Stimulated activated naive CD4-positive, alpha-beta T cell (primary cell): Measurements from ENCODE around the gene BLOC1S4.
A peak's percentile ranks its signal among the peaks of the same experiment; 100 is the strongest.
"Not testable (repeated sequence)": the region's sequence is repeated elsewhere in the genome, so short reads cannot be mapped to it uniquely, and the experiment has no call there.

Experiments
- DNase-seq, 6 experiments: peaks; one replicate each; lab custom pipeline; 2025; lab: John Stamatoyannopoulos, UW

Gene BLOC1S4

DNA sequence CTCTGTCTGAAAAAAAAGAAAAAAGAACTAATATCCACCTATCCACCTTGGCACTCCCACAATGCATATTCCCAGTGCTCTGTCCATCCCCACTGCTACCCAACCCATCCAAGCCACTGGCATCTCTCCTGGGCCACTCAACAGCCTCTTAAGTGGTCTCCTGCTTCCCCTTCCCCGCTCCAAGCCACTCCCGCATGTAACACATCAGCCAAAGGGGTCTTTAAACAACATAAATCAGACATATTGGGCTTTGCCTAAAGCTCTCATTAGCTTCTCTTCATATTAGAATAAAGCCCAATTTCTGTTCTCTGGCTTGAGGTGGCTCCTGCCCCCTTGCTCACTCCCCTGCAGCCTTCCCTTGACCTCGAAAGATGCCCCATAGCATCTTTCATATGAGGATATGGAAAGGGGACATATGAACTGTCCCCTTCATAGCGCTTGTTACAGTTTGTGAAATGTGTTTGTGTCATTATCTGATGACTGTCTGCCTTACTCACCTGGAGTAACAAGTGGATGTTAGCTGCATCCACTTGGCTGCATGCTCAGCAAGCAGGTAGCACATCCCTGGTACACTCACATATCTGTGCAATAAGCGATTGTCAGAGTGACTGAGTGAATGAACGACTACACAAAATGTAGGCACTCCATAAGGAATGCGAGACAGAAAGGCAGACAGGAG lies 3.1 kb downstream of the BLOC1S4 start:
- DNase-seq: no peak

GRCh38 chr4:6719611-6720179 lies 3.7 kb downstream of the BLOC1S4 start:
- DNase-seq: no peak

DNA sequence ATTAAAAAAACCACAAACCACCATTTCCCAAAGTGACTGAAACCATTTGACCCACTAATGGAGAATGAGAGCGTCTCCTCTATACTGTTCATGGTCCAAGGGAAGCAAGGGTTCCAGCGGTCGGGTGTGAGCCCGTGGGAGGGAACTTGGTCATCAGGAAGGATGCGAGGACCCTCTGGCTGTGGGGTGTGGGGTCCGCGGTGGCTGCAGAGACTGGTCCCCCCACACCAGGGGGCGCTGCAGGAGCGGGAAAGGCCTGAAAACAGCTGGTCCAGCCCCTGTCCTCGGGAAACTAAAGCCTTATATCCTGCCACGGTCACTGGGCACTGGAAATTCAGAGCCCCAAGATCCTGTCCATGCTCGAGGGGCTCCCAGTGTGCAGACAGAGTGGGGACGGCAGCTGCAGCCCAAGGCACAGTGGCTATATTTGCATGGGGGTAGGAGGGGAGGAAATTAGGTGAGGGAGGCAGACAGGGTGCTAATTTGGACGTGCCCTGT lies 4.3 kb downstream of the BLOC1S4 start:
- DNase-seq: peak; percentile 43 to 83 (median 73)

GRCh38 chr4:6721121-6721520 lies 5.1 kb downstream of the BLOC1S4 start:
- DNase-seq: no peak

GRCh38 chr4:6722891-6723290 lies 6.9 kb downstream of the BLOC1S4 start:
- DNase-seq: no peak

- no peak for DNase-seq
Measured at GRCh38 chr4:6723851-6724250, 7.9 kb downstream of the BLOC1S4 start.

DNA sequence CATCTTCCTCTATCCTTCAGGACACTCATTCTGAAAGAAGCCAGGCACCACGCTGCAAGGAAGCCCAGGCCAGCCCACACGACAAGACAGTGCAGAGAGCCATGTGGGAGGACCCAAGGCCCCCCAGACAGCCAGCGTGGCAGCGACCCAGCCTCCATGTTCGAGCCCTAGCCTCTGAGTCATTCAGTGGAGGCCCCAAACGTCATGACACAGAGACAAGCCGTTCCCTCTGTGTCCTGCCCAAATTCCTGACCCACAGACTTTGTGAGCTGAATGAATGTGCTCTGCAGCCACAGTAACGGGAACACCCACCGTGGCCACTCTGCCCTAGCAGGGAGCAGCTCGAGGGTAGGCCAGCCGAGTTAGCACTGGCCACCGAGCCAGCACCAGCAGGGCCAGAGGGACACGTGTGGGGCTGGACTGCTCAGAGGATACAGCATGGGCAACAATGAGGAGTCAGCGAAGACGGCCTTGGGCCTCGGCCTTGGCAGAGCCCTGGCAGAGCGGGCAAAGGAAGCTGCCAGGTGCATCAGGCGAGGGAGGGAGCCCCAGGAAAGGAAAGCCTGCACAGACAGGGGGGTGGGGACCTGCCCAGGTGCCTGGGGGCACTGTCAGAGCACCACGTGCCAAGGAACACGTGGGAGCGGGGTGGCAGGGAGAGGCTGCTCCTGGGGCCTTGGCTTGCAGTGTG lies 8.6 kb downstream of the BLOC1S4 start:
- DNase-seq: no peak

- DNase-seq: not testable (repeated sequence)
Measured at GRCh38 chr4:6725427-6725961, 9.5 kb downstream of the BLOC1S4 start.

GRCh38 chr4:6727081-6727942 lies 11.3 kb downstream of the BLOC1S4 start:
- DNase-seq: no peak

- no peak for DNase-seq
Measured at GRCh38 chr4:6727943-6728250, 11.9 kb downstream of the BLOC1S4 start.

- DNase-seq: no peak
Measured at GRCh38 chr4:6728320-6729029, 12.5 kb downstream of the BLOC1S4 start.

- no peak for DNase-seq
Measured at GRCh38 chr4:6730603-6731317, 14.8 kb downstream of the BLOC1S4 start.

DNA sequence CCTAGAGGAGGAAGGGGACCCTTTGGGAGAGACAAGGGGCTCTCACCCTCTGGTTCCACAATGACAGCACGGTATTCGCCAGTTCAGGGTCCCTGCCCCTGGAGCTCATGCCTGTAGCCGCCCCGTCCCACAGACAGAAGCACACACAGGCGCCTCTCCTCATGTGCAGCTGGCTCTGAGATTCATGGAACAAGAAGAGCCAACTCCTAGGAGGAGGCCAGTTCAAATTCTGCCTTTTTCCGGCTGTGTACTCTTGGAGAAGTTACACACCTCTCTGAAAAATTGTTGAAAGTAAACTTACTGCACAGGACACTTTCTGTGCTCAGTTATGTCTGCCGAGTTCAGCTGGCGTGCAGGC lies 15.3 kb downstream of the BLOC1S4 start:
- no peak for DNase-seq

DNA sequence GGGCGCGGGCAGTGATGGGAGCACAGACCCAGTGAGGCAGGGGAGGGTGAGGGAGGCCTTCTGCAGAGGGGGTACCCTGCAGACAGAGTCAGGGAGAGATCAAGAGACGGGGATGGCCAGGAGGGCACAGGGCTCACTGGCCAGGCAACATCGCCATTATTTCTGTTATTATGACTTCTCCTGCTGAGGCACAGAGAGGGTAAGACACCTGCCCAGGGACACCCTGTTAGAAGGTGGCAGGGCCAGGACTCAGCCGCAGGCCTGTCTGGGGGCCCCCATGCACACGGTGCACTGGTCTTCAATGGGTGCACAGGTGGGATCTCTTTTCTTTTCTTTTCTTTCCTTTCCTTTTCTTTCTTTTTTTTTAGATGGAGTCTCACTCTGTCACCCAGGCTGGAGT lies 15.8 kb downstream of the BLOC1S4 start:
- no peak for DNase-seq

GRCh38 chr4:6732441-6733357 lies 16.7 kb downstream of the BLOC1S4 start:
- no peak for DNase-seq

- DNase-seq: no peak
Measured at GRCh38 chr4:6733358-6734164, 17.6 kb downstream of the BLOC1S4 start.

DNA sequence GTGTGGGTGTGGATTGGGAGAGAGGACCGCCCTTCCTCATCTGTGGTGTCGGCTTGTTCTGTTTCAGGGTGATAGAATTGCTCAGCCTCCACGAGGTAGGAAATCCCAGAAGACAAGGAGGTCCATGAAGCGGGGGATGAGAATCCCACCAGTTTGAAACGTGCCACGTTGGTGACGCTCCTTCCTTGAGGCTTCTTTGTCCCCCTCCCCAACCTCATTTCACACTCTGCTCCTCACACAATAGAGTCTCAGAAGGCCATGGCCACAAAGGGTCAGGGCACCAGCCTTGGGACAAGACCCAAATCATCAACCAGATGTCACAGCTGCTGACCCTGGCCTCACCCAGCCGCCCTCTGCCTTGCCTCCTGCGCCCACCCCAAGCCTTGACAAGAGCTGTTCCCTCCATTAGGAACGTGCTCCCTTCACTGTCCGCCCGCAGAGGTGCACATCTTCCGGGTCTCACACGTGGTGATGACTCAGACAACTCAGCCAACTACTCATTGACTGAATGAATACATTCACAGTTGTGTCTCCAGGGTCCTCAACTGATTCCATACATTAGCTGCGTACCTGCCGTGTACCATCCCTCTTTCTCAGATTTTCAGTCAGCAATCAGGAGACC lies 18.3 kb downstream of the BLOC1S4 start:
- no peak for DNase-seq

DNA sequence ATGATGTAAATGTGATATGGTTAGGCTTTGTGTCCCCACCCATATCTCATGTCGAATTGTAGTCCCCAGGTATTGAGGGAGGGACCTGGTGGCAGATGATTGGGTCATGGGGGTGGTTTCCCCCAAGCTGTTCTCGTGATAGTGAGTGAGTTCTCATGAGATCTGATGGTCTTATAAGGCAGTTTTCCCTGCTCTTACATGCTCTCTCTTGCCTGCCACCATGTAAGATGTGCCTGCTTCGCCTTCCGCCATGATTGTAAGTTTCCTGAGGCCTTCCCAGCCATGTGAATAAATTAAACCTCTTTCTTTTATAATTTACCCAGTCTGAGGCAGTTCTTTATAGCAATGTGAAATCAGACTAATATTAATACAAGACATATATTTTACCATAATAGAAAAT lies 23.9 kb downstream of the BLOC1S4 start:
- no peak for DNase-seq

DNA sequence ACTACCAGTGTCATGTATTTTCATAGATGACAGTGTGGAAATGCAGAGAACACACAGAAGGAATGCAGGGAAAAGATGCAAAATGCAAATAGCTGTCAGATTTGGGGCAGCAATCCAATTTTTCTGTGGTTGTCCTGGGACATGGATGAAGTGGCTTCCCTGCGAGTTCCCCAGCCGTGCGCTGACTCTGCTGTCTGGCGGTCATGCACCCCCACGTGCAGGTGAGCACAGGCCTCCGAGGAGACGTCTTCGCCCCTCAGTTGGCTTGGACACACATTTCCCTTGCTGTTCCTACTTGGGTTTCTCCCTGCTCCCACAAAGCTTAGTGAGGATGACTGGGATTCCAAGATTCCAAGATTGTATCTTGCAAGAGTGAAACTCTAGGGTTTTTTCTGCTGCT lies 24.4 kb downstream of the BLOC1S4 start:
- no peak for DNase-seq
